HG02798 (cell line): ENCODE results near the gene MAN1C1.
"Not testable (repeated sequence)": the region's sequence is repeated elsewhere in the genome, so short reads cannot be mapped to it uniquely, and the experiment has no call there.

Source experiments
- ATAC-seq: cut with Tn5 transposase; IDR thresholded peaks from one replicate; pipeline ENCODE4 v1.9.1; 2021; ENCODE audit warnings: mild to moderate bottlenecking; ENCODE audit not compliant: unreplicated experiment, poor library complexity

The MAN1C1 gene

GRCh38 chr1:25629836-25630235 lies 13.2 kb downstream of the MAN1C1 start:
- ATAC-seq, result no peak

- no peak for ATAC-seq
Measured at GRCh38 chr1:25631750-25632485, 15.3 kb downstream of the MAN1C1 start.

- no peak for ATAC-seq
Measured at GRCh38 chr1:25634066-25634465, 17.5 kb downstream of the MAN1C1 start.

GRCh38 chr1:25634896-25635295 lies 18.3 kb downstream of the MAN1C1 start:
- ATAC-seq, result no peak

- ATAC-seq, result not testable (repeated sequence)
Measured at GRCh38 chr1:25636141-25636540, 19.6 kb downstream of the MAN1C1 start.

- ATAC-seq, result no peak
Measured at GRCh38 chr1:25640646-25641328, 24.2 kb downstream of the MAN1C1 start.

GRCh38 chr1:25641329-25641725 lies 24.7 kb downstream of the MAN1C1 start:
- ATAC-seq, result no peak

GRCh38 chr1:25641931-25642573 lies 25.5 kb downstream of the MAN1C1 start:
- no peak for ATAC-seq

- no peak for ATAC-seq
Measured at GRCh38 chr1:25642574-25643108, 26.1 kb downstream of the MAN1C1 start.

GRCh38 chr1:25643929-25644328 lies 27.3 kb downstream of the MAN1C1 start:
- no peak for ATAC-seq

- no peak for ATAC-seq
Measured at GRCh38 chr1:25644962-25645361, 28.4 kb downstream of the MAN1C1 start.

GRCh38 chr1:25645637-25646400 lies 29.2 kb downstream of the MAN1C1 start:
- no peak for ATAC-seq

- ATAC-seq, result no peak
Measured at GRCh38 chr1:25647106-25647505, 30.5 kb downstream of the MAN1C1 start.

- no peak for ATAC-seq
Measured at GRCh38 chr1:25647863-25648262, 31.3 kb downstream of the MAN1C1 start.

- ATAC-seq, result no peak
Measured at GRCh38 chr1:25648681-25649440, 32.3 kb downstream of the MAN1C1 start.

- no peak for ATAC-seq
Measured at GRCh38 chr1:25649505-25650288, 33.1 kb downstream of the MAN1C1 start.

GRCh38 chr1:25650289-25650576 lies 33.6 kb downstream of the MAN1C1 start:
- no peak for ATAC-seq

- ATAC-seq, result no peak
Measured at GRCh38 chr1:25651036-25651640, 34.5 kb downstream of the MAN1C1 start.
